ENCODE results near the gene MAD1L1. TPM values are rescaled to one million over a fixed set of nuclear protein-coding genes. Genes with fewer than 3 reads are reported as not detected.

Gene MAD1L1
- total and polyA plus RNA-seq, 2 of the 13 experiments (the other 11 are each of a cell fraction or from before 2014, with no cell fraction given) = 17.4 to 64.7 TPM

GRCh38 chr7:1967512-1968396 lies 265.0 kb downstream of the MAD1L1 start:
- 97% methylated on average over 34 of the region's 45 CpGs for WGBS (ENCODE audit: low lambda C conversion rate)

More at GRCh38 chr7:1967512-1968396, 265.0 kb downstream of the MAD1L1 start:
- Histone ChIP-seq H3K9me3 (ENCODE audit: low read length) (no peaks in the 10 kb centered on the region), H3K27ac (ENCODE audit: extremely low read length, insufficient read depth, low read length) (no peak overlapping the region), H3K9ac (ENCODE audit: insufficient read depth, low read depth, low read length) (no peak overlapping the region), H2AFZ (ENCODE audit: low read length) (no peak overlapping the region), H3K4me1 (ENCODE audit: insufficient read depth, low read length) (no peaks in the 10 kb centered on the region), H3K27me3 (ENCODE audit: control insufficient read depth in 1 of 2, insufficient read depth in 2 of 2, low read length in 2 of 2) (no peaks in the 10 kb centered on the region), H3K36me3 (replicated peaks in 1 of 2; ENCODE audit: control insufficient read depth in 1 of 2, insufficient read depth in 2 of 2, low read length in 2 of 2) (peaks cover 1 to 18% of the 10 kb centered on the region in 2 experiments; a peak in 4 of 5 replicates), H3K4me2 (ENCODE audit: low read depth, low read length) (no peak overlapping the region), H3K79me2 (ENCODE audit: insufficient read depth, low read length) (no peaks in the 10 kb centered on the region), H4K20me1 (ENCODE audit: insufficient read depth, low read length) (no peaks in the 10 kb centered on the region), H3K4me3 (replicated peaks in 1 of 3; ENCODE audit: insufficient read depth in 1 of 3, low read depth in 2 of 3, low read length in 3 of 3) (no peak overlapping the region)
- TF ChIP-seq ATF6 (CRISPR knock-in tag; conservative IDR thresholded peaks at IDR 0.05) (no peak), ELF1 (CRISPR knock-in tag; IDR thresholded peaks at IDR 0.05) (no peak), ZNF232 (CRISPR knock-in tag; IDR thresholded peaks at IDR 0.05; ENCODE audit: borderline replicate concordance) (no peak), ZNF576 (CRISPR knock-in tag; IDR thresholded peaks at IDR 0.05) (no peak), KDM6A (CRISPR knock-in tag; IDR thresholded peaks at IDR 0.05; ENCODE audit: low read depth) (no peak), E2F1 (CRISPR knock-in tag; IDR thresholded peaks at IDR 0.05) (no peak)
- CTCF ChIA-PET (ENCODE audit: low intra/inter-chr PET ratio, low total read pairs) = no interaction called here
- FAIRE-seq (no peak), ATAC-seq (no peak), DNase-seq (ENCODE audit: low spot score) (no peak)
- intact Hi-C loops (cut with micrococcal nuclease; ENCODE audit: unreplicated experiment) = no loop called here
- POLR2A ChIA-PET = no interaction called here
- in situ Hi-C loops (cut with HindIII; ENCODE audit: extremely low pct_ligation_motif_present, low pct_unique_long_range_greater_than_20kb) = no loop called here
- no TSS peak for BruUV-seq (replicated peaks)

Measured in HepG2 (cell line).